HEK293 (cell line): ENCODE measurements around the gene MAPRE2.

ENCODE experiments used
- HOXC10 ChIP-seq: sonication (generic); formaldehyde crosslinking; IDR thresholded peaks from 2 replicates; pipeline ENCODE4 v1.8.1; 2023; ENCODE audit warnings: mild to moderate bottlenecking, missing genetic modification reagents
- KLF1 ChIP-seq: fragments of 450-650 bp; formaldehyde crosslinking; IDR thresholded peaks from 2 replicates; pipeline ENCODE4 v1.5.1; 2016; ENCODE audit warnings: missing biosample characterization, missing genetic modification characterization
- SCRT2 ChIP-seq: fragments of 450-650 bp; formaldehyde crosslinking; IDR thresholded peaks from 2 replicates; pipeline ENCODE4 v1.5.1; 2016; ENCODE audit warnings: missing biosample characterization, missing genetic modification characterization
- ZBTB8A ChIP-seq: fragments of 450-650 bp; formaldehyde crosslinking; IDR thresholded peaks from 2 replicates; pipeline ENCODE4 v1.5.1; 2016; ENCODE audit warnings: missing biosample characterization, missing genetic modification characterization
- ZNF23 ChIP-seq: fragments of 450-650 bp; formaldehyde crosslinking; IDR thresholded peaks from 2 replicates; pipeline ENCODE4 v1.5.1; 2016; ENCODE audit warnings: missing biosample characterization, missing genetic modification characterization, borderline replicate concordance
- ZNF768 ChIP-seq: fragments of 450-650 bp; formaldehyde crosslinking; IDR thresholded peaks from 2 replicates; pipeline ENCODE4 v1.5.1; 2018; ENCODE audit warnings: missing biosample characterization, mild to moderate bottlenecking, missing genetic modification characterization
- TF ChIP-seq, protein P1 (sequence below): fragments of 450-650 bp; formaldehyde crosslinking; IDR thresholded peaks from 2 replicates; pipeline ENCODE4 v1.5.1; 2016; ENCODE audit warnings: missing biosample characterization, missing genetic modification characterization
- TF ChIP-seq, protein P2 (sequence below): fragments of 450-650 bp; formaldehyde crosslinking; IDR thresholded peaks from 2 replicates; pipeline ENCODE4 v1.5.1; 2016; ENCODE audit warnings: missing biosample characterization, missing genetic modification characterization
- TF ChIP-seq, protein P3 (sequence below): fragments of 450-650 bp; formaldehyde crosslinking; IDR thresholded peaks from 2 replicates; pipeline ENCODE4 v1.5.1; 2016; ENCODE audit warnings: missing biosample characterization, missing genetic modification characterization

DNA sequence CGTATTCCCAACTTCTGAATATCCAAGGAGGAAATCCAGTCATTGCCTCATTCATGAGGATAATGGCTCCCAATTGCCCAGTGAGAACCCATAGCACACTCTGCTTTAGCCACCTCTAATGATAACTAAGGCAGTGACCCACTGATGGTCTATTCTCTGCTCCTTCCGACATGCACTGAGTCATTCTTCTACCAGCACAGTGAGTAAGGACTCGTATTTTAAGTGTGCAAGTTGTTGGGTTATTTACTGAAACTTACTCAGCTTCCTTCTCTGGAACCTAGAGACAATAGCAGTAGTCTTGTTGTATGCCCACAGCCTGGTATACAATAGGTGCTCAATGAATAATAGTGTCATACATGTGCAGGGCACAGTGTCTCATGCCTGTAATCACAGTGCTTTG lies 118.6 kb downstream of the MAPRE2 start:
- TF ChIP-seq, protein P1, sequence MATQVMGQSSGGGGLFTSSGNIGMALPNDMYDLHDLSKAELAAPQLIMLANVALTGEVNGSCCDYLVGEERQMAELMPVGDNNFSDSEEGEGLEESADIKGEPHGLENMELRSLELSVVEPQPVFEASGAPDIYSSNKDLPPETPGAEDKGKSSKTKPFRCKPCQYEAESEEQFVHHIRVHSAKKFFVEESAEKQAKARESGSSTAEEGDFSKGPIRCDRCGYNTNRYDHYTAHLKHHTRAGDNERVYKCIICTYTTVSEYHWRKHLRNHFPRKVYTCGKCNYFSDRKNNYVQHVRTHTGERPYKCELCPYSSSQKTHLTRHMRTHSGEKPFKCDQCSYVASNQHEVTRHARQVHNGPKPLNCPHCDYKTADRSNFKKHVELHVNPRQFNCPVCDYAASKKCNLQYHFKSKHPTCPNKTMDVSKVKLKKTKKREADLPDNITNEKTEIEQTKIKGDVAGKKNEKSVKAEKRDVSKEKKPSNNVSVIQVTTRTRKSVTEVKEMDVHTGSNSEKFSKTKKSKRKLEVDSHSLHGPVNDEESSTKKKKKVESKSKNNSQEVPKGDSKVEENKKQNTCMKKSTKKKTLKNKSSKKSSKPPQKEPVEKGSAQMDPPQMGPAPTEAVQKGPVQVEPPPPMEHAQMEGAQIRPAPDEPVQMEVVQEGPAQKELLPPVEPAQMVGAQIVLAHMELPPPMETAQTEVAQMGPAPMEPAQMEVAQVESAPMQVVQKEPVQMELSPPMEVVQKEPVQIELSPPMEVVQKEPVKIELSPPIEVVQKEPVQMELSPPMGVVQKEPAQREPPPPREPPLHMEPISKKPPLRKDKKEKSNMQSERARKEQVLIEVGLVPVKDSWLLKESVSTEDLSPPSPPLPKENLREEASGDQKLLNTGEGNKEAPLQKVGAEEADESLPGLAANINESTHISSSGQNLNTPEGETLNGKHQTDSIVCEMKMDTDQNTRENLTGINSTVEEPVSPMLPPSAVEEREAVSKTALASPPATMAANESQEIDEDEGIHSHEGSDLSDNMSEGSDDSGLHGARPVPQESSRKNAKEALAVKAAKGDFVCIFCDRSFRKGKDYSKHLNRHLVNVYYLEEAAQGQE, result no peak
- TF ChIP-seq, protein P2, sequence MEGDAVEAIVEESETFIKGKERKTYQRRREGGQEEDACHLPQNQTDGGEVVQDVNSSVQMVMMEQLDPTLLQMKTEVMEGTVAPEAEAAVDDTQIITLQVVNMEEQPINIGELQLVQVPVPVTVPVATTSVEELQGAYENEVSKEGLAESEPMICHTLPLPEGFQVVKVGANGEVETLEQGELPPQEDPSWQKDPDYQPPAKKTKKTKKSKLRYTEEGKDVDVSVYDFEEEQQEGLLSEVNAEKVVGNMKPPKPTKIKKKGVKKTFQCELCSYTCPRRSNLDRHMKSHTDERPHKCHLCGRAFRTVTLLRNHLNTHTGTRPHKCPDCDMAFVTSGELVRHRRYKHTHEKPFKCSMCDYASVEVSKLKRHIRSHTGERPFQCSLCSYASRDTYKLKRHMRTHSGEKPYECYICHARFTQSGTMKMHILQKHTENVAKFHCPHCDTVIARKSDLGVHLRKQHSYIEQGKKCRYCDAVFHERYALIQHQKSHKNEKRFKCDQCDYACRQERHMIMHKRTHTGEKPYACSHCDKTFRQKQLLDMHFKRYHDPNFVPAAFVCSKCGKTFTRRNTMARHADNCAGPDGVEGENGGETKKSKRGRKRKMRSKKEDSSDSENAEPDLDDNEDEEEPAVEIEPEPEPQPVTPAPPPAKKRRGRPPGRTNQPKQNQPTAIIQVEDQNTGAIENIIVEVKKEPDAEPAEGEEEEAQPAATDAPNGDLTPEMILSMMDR (tag by site-specific recombination), result no peak
- TF ChIP-seq ZNF23 (no peak), HOXC10 (no peak), KLF1 (no peak), SCRT2 (tag by site-specific recombination) (no peak), ZBTB8A (no peak), ZNF768 (tag by site-specific recombination) (no peak)
- TF ChIP-seq, protein P3, sequence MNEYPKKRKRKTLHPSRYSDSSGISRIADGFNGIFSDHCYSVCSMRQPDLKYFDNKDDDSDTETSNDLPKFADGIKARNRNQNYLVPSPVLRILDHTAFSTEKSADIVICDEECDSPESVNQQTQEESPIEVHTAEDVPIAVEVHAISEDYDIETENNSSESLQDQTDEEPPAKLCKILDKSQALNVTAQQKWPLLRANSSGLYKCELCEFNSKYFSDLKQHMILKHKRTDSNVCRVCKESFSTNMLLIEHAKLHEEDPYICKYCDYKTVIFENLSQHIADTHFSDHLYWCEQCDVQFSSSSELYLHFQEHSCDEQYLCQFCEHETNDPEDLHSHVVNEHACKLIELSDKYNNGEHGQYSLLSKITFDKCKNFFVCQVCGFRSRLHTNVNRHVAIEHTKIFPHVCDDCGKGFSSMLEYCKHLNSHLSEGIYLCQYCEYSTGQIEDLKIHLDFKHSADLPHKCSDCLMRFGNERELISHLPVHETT (tag by site-specific recombination), result no peak
